GM21447 (cell line): ENCODE data around the gene ACBD4.

ENCODE experiments used
- ATAC-seq: cut with Tn5 transposase; IDR thresholded peaks from one replicate; pipeline ENCODE4 v1.9.1; 2021; ENCODE audit not compliant: unreplicated experiment

Gene ACBD4

GRCh38 chr17:45132572-45133463 lies 2.7 kb upstream of the ACBD4 start:
- ATAC-seq: no peak

- no peak for ATAC-seq
Observed at GRCh38 chr17:45135978-45136791, 698 bp downstream of the ACBD4 start.

GRCh38 chr17:45136846-45137560 lies 1.5 kb downstream of the ACBD4 start:
- ATAC-seq: no peak

- ATAC-seq: no peak
Observed at GRCh38 chr17:45137561-45138305, 2.2 kb downstream of the ACBD4 start.

- no peak for ATAC-seq
Observed at GRCh38 chr17:45138911-45139532, 3.5 kb downstream of the ACBD4 start.

GRCh38 chr17:45139533-45139920 lies 4.0 kb downstream of the ACBD4 start:
- no peak for ATAC-seq

- no peak for ATAC-seq
Observed at GRCh38 chr17:45143094-45143670, 7.7 kb downstream of the ACBD4 start.

- no peak for ATAC-seq
Observed at GRCh38 chr17:45143767-45144198, 8.3 kb downstream of the ACBD4 start.

GRCh38 chr17:45144199-45145034 lies 8.9 kb downstream of the ACBD4 start:
- ATAC-seq: no peak

- ATAC-seq: no peak
Observed at GRCh38 chr17:45145035-45145389, 9.5 kb downstream of the ACBD4 start.

- ATAC-seq: no peak
Observed at GRCh38 chr17:45146166-45146565, 10.7 kb downstream of the ACBD4 start.

- no peak for ATAC-seq
Observed at GRCh38 chr17:45146592-45146889, 11.1 kb downstream of the ACBD4 start.

GRCh38 chr17:45146890-45147580 lies 11.5 kb downstream of the ACBD4 start:
- no peak for ATAC-seq

- no peak for ATAC-seq
Observed at GRCh38 chr17:45147581-45148182, 12.2 kb downstream of the ACBD4 start.

- ATAC-seq: peak; percentile 51
Observed at GRCh38 chr17:45148183-45149036, 12.9 kb downstream of the ACBD4 start, which contains the start of gene HEXIM1. TSS of gene HEXIM1 (plus strand) at chr17:45148475. CDS start at chr17:45149191, 716 bp downstream.

- peak; percentile 30 for ATAC-seq
Observed at GRCh38 chr17:45149037-45149668, 13.7 kb downstream of the ACBD4 start.
